ENCODE results near the gene GFER. TPM values are rescaled to one million over a fixed set of nuclear protein-coding genes. Genes with fewer than 3 reads are reported as not detected.

Gene GFER
- total RNA-seq, 2 donors from 2014 or later, result 40.3 to 45.5 TPM

DNA sequence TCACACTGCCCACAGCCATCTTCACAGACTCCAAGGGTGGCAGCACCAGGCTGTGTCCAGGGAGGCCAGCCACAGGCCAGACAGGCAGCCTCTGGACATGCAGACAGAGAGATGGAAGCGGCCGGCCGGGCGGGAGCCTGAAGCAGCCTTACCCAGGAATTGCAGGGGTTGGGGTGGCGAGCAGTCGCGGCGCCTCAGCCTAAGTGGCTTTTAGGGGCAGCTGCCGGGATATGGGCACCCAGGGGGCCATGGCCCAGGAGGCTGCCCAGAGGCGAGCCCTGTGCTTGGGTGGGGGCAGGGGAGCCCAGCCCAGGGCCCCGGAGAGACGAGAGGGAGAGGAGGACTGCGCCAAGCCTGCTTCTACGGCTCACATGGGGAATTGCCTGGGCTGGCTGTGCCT is 41.3 kb downstream of the GFER start:
- Mint-ChIP-seq H3K9me3 (no peaks in the 10 kb centered on the region), H3K4me1 (peaks cover 7% of the 10 kb centered on the region), H3K36me3 (ENCODE audit: low read depth) (no peaks in the 10 kb centered on the region), H3K27ac (no peak overlapping the region), H3K4me3 (peak overlapping the region; percentile 29), H3K27me3 (ENCODE audit: insufficient read depth) (peaks cover 57% of the 10 kb centered on the region)
- DNase-seq, result no peak
- Histone ChIP-seq H3K9me3 (ENCODE audit: control insufficient read depth, low read length) (no peaks in the 10 kb centered on the region), H3K27me3 (ENCODE audit: control insufficient read depth, insufficient read depth, low read length, poor library complexity, severe bottlenecking) (peaks cover 21% of the 10 kb centered on the region), H3K4me1 (ENCODE audit: control insufficient read depth, insufficient read depth, low read length) (peaks cover 3% of the 10 kb centered on the region), H3K9ac (ENCODE audit: extremely low read depth, low read length, poor library complexity, severe bottlenecking) (no peak overlapping the region), H3K36me3 (ENCODE audit: control insufficient read depth, insufficient read depth, low read length) (no peaks in the 10 kb centered on the region), H3K27ac (ENCODE audit: low read depth, low read length) (no peak overlapping the region), H3K4me3 (ENCODE audit: low read length) (no peak overlapping the region)
- 92 to 95% methylated on average over 10 to 14 of the region's 14 CpGs for WGBS, 2 experiments (ENCODE audit: insufficient coverage in 1 of 2, insufficient read length in 1 of 2)
- TF ChIP-seq, protein P1, sequence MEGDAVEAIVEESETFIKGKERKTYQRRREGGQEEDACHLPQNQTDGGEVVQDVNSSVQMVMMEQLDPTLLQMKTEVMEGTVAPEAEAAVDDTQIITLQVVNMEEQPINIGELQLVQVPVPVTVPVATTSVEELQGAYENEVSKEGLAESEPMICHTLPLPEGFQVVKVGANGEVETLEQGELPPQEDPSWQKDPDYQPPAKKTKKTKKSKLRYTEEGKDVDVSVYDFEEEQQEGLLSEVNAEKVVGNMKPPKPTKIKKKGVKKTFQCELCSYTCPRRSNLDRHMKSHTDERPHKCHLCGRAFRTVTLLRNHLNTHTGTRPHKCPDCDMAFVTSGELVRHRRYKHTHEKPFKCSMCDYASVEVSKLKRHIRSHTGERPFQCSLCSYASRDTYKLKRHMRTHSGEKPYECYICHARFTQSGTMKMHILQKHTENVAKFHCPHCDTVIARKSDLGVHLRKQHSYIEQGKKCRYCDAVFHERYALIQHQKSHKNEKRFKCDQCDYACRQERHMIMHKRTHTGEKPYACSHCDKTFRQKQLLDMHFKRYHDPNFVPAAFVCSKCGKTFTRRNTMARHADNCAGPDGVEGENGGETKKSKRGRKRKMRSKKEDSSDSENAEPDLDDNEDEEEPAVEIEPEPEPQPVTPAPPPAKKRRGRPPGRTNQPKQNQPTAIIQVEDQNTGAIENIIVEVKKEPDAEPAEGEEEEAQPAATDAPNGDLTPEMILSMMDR (conservative IDR thresholded peaks at IDR 0.05), result no peak

GRCh38 chr16:2025878-2026460 is 42.0 kb downstream of the GFER start:
- H3K27me3 ChIP-seq (ENCODE audit: control insufficient read depth, insufficient read depth, low read length, poor library complexity, severe bottlenecking), result peaks cover 14% of the 10 kb centered on the region
- H3K36me3 ChIP-seq (ENCODE audit: control insufficient read depth, insufficient read depth, low read length), result peaks cover under 1% of the 10 kb centered on the region
- H3K9me3 ChIP-seq (ENCODE audit: control insufficient read depth, low read length), result no peaks in the 10 kb centered on the region
- TF ChIP-seq, protein P1 (conservative IDR thresholded peaks at IDR 0.05), result no peak
- Mint-ChIP-seq H3K27me3 (ENCODE audit: insufficient read depth) (peaks cover 50% of the 10 kb centered on the region), H3K4me3 (peak overlapping the region; percentile 29), H3K27ac (no peak overlapping the region), H3K4me1 (peaks cover 7% of the 10 kb centered on the region), H3K36me3 (ENCODE audit: low read depth) (no peaks in the 10 kb centered on the region), H3K9me3 (no peaks in the 10 kb centered on the region)
- peaks cover 3% of the 10 kb centered on the region for H3K4me1 ChIP-seq (ENCODE audit: control insufficient read depth, insufficient read depth, low read length)
- H3K27ac ChIP-seq (ENCODE audit: low read depth, low read length), result no peak overlapping the region
- no peak for DNase-seq
- WGBS, 2 experiments (ENCODE audit: insufficient coverage in 1 of 2, insufficient read length in 1 of 2), result 88 to 90% methylated on average over 6 to 16 of the region's 16 CpGs
- no peak overlapping the region for H3K9ac ChIP-seq (ENCODE audit: extremely low read depth, low read length, poor library complexity, severe bottlenecking)
- H3K4me3 ChIP-seq (ENCODE audit: low read length), result no peak overlapping the region

DNA sequence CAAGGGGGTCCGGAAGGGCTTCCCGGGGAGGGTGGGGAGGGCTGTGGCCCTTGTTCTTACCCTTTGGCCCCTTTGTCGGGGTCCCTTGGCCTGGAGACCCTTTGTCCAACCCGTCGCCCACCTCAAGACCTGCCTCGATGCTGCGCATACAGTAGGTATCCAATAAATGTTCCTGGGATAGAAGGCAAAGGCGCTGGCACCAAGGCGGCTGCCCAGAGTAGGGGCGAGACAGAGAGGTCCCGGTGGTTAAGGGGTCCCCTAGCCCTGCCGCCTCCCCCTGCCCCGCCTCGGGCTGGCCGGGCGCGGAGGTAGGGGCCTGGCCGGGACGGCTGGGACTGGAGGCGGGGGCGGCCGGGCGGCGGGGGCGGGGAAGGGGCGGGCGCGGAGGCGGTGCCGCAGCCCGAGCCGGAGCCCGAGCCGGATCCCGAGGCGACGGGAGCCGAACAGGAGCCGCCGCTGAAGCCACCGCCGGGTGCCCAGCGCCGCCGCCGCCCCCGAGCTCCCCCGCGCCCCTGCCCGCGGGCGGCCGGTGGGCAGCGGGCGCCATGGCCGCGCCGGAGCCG is 42.5 kb downstream of the GFER start, which contains the start of gene NHERF2:
NHERF2 (plus strand) TSS at position 442 of the 563 bp plus-strand sequence; CDS start at position 546, 104 bp downstream.
- peak; percentile 78 for DNase-seq
- peaks cover 3% of the 10 kb centered on the region for H3K4me1 ChIP-seq (ENCODE audit: control insufficient read depth, insufficient read depth, low read length)
- H3K4me3 Mint-ChIP-seq, result peak within 1 kb of the TSS; percentile 67
- H3K4me1 Mint-ChIP-seq, result peaks cover 7% of the 10 kb centered on the region
- no peak within 1 kb of the TSS for H3K27ac ChIP-seq (ENCODE audit: low read depth, low read length)
- TF ChIP-seq, protein P1 (conservative IDR thresholded peaks at IDR 0.05), result no peak
- peak within 1 kb of the TSS; percentile 36 for H3K27ac Mint-ChIP-seq
- peaks cover 5% of the 10 kb centered on the region for H3K36me3 ChIP-seq (ENCODE audit: control insufficient read depth, insufficient read depth, low read length)
- no peaks in the 10 kb centered on the region for H3K9me3 Mint-ChIP-seq
- H3K36me3 Mint-ChIP-seq (ENCODE audit: low read depth), result no peaks in the 10 kb centered on the region
- no peak within 1 kb of the TSS for H3K9ac ChIP-seq (ENCODE audit: extremely low read depth, low read length, poor library complexity, severe bottlenecking)
- H3K4me3 ChIP-seq (ENCODE audit: low read length), result peak within 1 kb of the TSS; percentile 72
- peaks cover 8% of the 10 kb centered on the region for H3K27me3 ChIP-seq (ENCODE audit: control insufficient read depth, insufficient read depth, low read length, poor library complexity, severe bottlenecking)
- H3K27me3 Mint-ChIP-seq (ENCODE audit: insufficient read depth), result peaks cover 44% of the 10 kb centered on the region
- no peaks in the 10 kb centered on the region for H3K9me3 ChIP-seq (ENCODE audit: control insufficient read depth, low read length)
- 13 to 74% methylated on average over 9 to 57 of the region's 59 CpGs for WGBS, 2 experiments (ENCODE audit: insufficient coverage in 1 of 2, insufficient read length in 1 of 2)

All from endodermal cell (in vitro differentiated cells).